DOHH2 (cell line): ENCODE data around the gene ARMS2.

Experiments
- EZH2phosphoT487 ChIP-seq: fragments of 200-600 bp; sonication (generic); IDR thresholded peaks from 2 replicates; pipeline ENCODE4 v1.6.1; 2017; ENCODE audit warnings: borderline replicate concordance, mild to moderate bottlenecking, antibody characterized with exemption, low read length, moderate library complexity, mixed read lengths
- TF ChIP-seq, protein P1 (sequence below): fragments of 200-600 bp; sonication (generic); IDR thresholded peaks from one replicate; pipeline ENCODE4 v1.5.1; 2014; ENCODE audit warnings: antibody characterized with exemption, mild to moderate bottlenecking, low read depth, low read length; ENCODE audit not compliant: poor library complexity, severe bottlenecking

DNA sequence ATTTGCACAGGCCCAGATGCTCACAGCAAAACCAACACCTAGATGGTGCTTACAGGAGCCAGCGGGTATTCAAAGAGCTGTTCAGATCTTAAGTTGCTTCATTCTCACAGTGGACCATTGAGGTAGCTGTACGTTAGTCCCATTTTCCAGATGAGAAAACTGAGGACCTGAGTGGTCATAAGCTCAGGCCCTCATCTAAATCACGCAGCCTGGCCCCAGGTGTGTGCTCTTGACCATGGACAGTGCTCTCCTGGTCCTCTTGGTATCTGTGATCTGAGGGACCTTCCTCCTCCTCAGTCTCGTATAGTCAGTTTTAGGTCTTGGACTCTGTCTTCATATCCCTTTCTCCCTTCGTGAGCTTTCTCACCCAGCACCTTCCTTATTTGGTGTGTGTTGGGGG is 50.6 kb downstream of the ARMS2 start:
- TF ChIP-seq, protein P1, sequence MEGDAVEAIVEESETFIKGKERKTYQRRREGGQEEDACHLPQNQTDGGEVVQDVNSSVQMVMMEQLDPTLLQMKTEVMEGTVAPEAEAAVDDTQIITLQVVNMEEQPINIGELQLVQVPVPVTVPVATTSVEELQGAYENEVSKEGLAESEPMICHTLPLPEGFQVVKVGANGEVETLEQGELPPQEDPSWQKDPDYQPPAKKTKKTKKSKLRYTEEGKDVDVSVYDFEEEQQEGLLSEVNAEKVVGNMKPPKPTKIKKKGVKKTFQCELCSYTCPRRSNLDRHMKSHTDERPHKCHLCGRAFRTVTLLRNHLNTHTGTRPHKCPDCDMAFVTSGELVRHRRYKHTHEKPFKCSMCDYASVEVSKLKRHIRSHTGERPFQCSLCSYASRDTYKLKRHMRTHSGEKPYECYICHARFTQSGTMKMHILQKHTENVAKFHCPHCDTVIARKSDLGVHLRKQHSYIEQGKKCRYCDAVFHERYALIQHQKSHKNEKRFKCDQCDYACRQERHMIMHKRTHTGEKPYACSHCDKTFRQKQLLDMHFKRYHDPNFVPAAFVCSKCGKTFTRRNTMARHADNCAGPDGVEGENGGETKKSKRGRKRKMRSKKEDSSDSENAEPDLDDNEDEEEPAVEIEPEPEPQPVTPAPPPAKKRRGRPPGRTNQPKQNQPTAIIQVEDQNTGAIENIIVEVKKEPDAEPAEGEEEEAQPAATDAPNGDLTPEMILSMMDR, result no peak
- TF ChIP-seq EZH2phosphoT487, result no peak
